H1 (cell line): Measurements from ENCODE around the gene SPATA31E1. TPM values are rescaled to one million over a fixed set of nuclear protein-coding genes. Genes with fewer than 3 reads are reported as not detected.

Experiments
- CTCF ChIA-PET: fragments of 300-600 bp; sonication (Branson Sonifier 250); formaldehyde crosslinking; loops from one replicate; lab custom pipeline; 2021; ENCODE audit not compliant: partially characterized antibody; lab: Charles Lee
- POLR2A ChIA-PET: fragments of 300-600 bp; sonication (Branson Sonifier 250); formaldehyde crosslinking; loops from one replicate; lab custom pipeline; 2021; ENCODE audit warnings: inconsistent platforms; ENCODE audit not compliant: partially characterized antibody; lab: Charles Lee
- DNase-seq, 2 experiments: peaks; one replicate each; pipeline versions ENCODE4 v3.0.0 to v3.0.0-alpha.2; 2010 to 2022; ENCODE audit warnings: low spot score in 2 of 2, low read depth in 1 of 2, mixed read lengths in 1 of 2
- FAIRE-seq: peaks from 2 replicates; lab custom pipeline; 2011; peaks lifted over from hg19 to GRCh38; lab: Jason Lieb, UNC
- H2AFZ ChIP-seq: 2 replicates; pipeline ENCODE4 v1.8.1; 2012; ENCODE audit warnings: low read length, inconsistent platforms
- H2AK5ac ChIP-seq: 2 replicates; pipeline ENCODE4 v1.6.1; 2013; ENCODE audit warnings: low read depth, low read length
- H2BK120ac ChIP-seq: replicated peaks from 2 replicates; pipeline ENCODE3; 2013; ENCODE audit warnings: low read depth, low read length, inconsistent platforms
- H2BK12ac ChIP-seq: 2 replicates; pipeline ENCODE4 v1.6.1; 2013; ENCODE audit warnings: low read depth, low read length
- H2BK15ac ChIP-seq: 2 replicates; pipeline ENCODE4 v1.6.1; 2013; ENCODE audit warnings: low read length
- H2BK20ac ChIP-seq: 2 replicates; pipeline ENCODE4 v1.6.1; 2013; ENCODE audit warnings: low read length
- H2BK5ac ChIP-seq: 2 replicates; pipeline ENCODE4 v1.6.1; 2013; ENCODE audit warnings: low read depth, low read length
- H3K14ac ChIP-seq: 2 replicates; pipeline ENCODE4 v1.6.1; 2013; ENCODE audit warnings: inconsistent platforms; ENCODE audit not compliant: insufficient read length
- H3K18ac ChIP-seq: 2 replicates; pipeline ENCODE4 v1.6.1; 2013; ENCODE audit warnings: low read length; ENCODE audit errors: extremely low read depth
- H3K23ac ChIP-seq: 2 replicates; pipeline ENCODE4 v1.6.1; 2013; ENCODE audit warnings: inconsistent platforms; ENCODE audit not compliant: insufficient read length
- H3K23me2 ChIP-seq: 2 replicates; pipeline ENCODE4 v1.6.1; 2013; ENCODE audit warnings: low read depth, low read length
- H3K27ac ChIP-seq: 2 replicates; pipeline ENCODE4 v1.6.1; 2011; ENCODE audit warnings: low read depth, low read length, inconsistent platforms
- H3K27me3 ChIP-seq, 4 experiments: replicated peaks in 1 of 4; 1 replicate in 1 of 4; 2 replicates in 3 of 4; pipeline versions ENCODE4 v1.6.1 to v1.8.1; 2011 to 2013; ENCODE audit warnings: low read length in 3 of 4, mild to moderate bottlenecking in 3 of 4, inconsistent platforms in 2 of 4, mixed read lengths in 2 of 4, moderate library complexity in 1 of 4; ENCODE audit not compliant: control insufficient read depth in 3 of 4, insufficient read depth in 3 of 4; ENCODE audit errors: extremely low read depth in 1 of 4
- H3K36me3 ChIP-seq, 4 experiments: 2 replicates each; pipeline versions ENCODE4 v1.6.1 to v1.8.1; 2011 to 2013; ENCODE audit warnings: mild to moderate bottlenecking in 4 of 4, low read length in 3 of 4, moderate library complexity in 2 of 4, control low read depth in 1 of 4, inconsistent platforms in 1 of 4; ENCODE audit not compliant: insufficient read depth in 4 of 4, control insufficient read depth in 2 of 4
- H3K4ac ChIP-seq: replicated peaks from 2 replicates; pipeline ENCODE3; 2013; ENCODE audit warnings: low read length, low read depth, mixed read lengths, inconsistent platforms; ENCODE audit not compliant: insufficient read length
- H3K4me1 ChIP-seq, 4 experiments: replicated peaks in 1 of 4; 1 replicate in 1 of 4; 2 replicates in 3 of 4; pipeline versions ENCODE4 v1.6.1 to v1.8.1; 2011 to 2013; ENCODE audit warnings: low read length in 3 of 4, inconsistent platforms in 2 of 4, mixed read lengths in 1 of 4; ENCODE audit not compliant: insufficient read depth in 4 of 4, control insufficient read depth in 3 of 4
- H3K4me2 ChIP-seq, 2 experiments: 2 replicates each; pipeline versions ENCODE4 v1.6.1 to v1.8.1; 2011 to 2013; ENCODE audit warnings: low read depth in 2 of 2, low read length in 2 of 2, control low read depth in 1 of 2, inconsistent platforms in 1 of 2, mild to moderate bottlenecking in 1 of 2; ENCODE audit not compliant: insufficient read depth in 1 of 2
- H3K4me3 ChIP-seq, 4 experiments: fragments of 200-600, 300-600 bp in 1 of 4; sonication (generic), shearing (Covaris generic), sonication (Bioruptor Twin) in 1 of 4; 2 replicates each; pipeline versions ENCODE4 v1.5.1 to v1.8.1; 2011 to 2016; ENCODE audit warnings: low read length in 4 of 4, low read depth in 3 of 4, control low read depth in 2 of 4, inconsistent platforms in 2 of 4, mild to moderate bottlenecking in 2 of 4, mixed read lengths in 1 of 4, moderate library complexity in 1 of 4; ENCODE audit not compliant: insufficient read depth in 2 of 4; ENCODE audit errors: extremely low read depth in 1 of 4
- H3K56ac ChIP-seq: replicated peaks from 2 replicates; pipeline ENCODE3; 2013; ENCODE audit warnings: low read depth, mild to moderate bottlenecking, mixed read lengths, low read length, inconsistent platforms; ENCODE audit not compliant: insufficient read length
- H3K79me1 ChIP-seq: 2 replicates; pipeline ENCODE4 v1.6.1; 2013; ENCODE audit warnings: low read depth, low read length, control low read depth
- H3K79me2 ChIP-seq, 2 experiments: 2 replicates each; pipeline versions ENCODE4 v1.6.1 to v1.8.1; 2012 to 2013; ENCODE audit warnings: low read length in 2 of 2, mild to moderate bottlenecking in 2 of 2, inconsistent platforms in 1 of 2; ENCODE audit not compliant: insufficient read depth in 2 of 2, control insufficient read depth in 1 of 2
- H3K9ac ChIP-seq, 4 experiments: replicated peaks in 1 of 4; 1 replicate in 1 of 4; 2 replicates in 3 of 4; pipeline versions ENCODE4 v1.6.1 to v1.8.1; 2011 to 2013; ENCODE audit warnings: low read depth in 3 of 4, low read length in 3 of 4, control low read depth in 2 of 4, mild to moderate bottlenecking in 2 of 4, moderate library complexity in 2 of 4, inconsistent platforms in 1 of 4; ENCODE audit errors: extremely low read depth in 1 of 4
- H3K9me3 ChIP-seq, 2 experiments: 2 replicates each; pipeline versions ENCODE4 v1.6.1 to v1.8.1; 2012 to 2013; ENCODE audit warnings: mild to moderate bottlenecking in 2 of 2, moderate library complexity in 2 of 2, control low read depth in 1 of 2, inconsistent platforms in 1 of 2, low read depth in 1 of 2, low read length in 1 of 2, mixed read lengths in 1 of 2; ENCODE audit not compliant: insufficient read depth in 2 of 2
- H4K20me1 ChIP-seq, 2 experiments: replicated peaks in 1 of 2; 2 replicates each; pipeline versions ENCODE3 to v1.8.1; 2011 to 2013; ENCODE audit warnings: inconsistent platforms in 2 of 2, low read length in 2 of 2, mild to moderate bottlenecking in 1 of 2; ENCODE audit not compliant: insufficient read depth in 2 of 2, control insufficient read depth in 1 of 2
- H4K5ac ChIP-seq: 2 replicates; pipeline ENCODE4 v1.6.1; 2013; ENCODE audit warnings: low read length, low read depth, mixed read lengths, inconsistent platforms; ENCODE audit not compliant: insufficient read length
- H4K8ac ChIP-seq: 2 replicates; pipeline ENCODE4 v1.8.0; 2013; ENCODE audit warnings: mild to moderate bottlenecking, moderate library complexity, low read length, inconsistent platforms; ENCODE audit not compliant: insufficient read depth; ENCODE audit errors: extremely low read depth
- H4K91ac ChIP-seq: replicated peaks from 2 replicates; pipeline ENCODE3; 2013; ENCODE audit warnings: low read length, mixed read lengths, inconsistent platforms; ENCODE audit not compliant: insufficient read length
- CBX8 ChIP-seq: fragments of 300-800, 300-1000 bp; sonication (generic); IDR thresholded peaks from 2 replicates; pipeline ENCODE4 v1.7.1; 2016; ENCODE audit warnings: low read depth, low read length, borderline replicate concordance
- CREB1 ChIP-seq: IDR thresholded peaks from 2 replicates; pipeline ENCODE4 v1.6.1; 2012; ENCODE audit warnings: inconsistent platforms
- E2F6 ChIP-seq: IDR thresholded peaks from 2 replicates; pipeline ENCODE4 v1.6.1; 2012; ENCODE audit warnings: inconsistent platforms
- FOSL1 ChIP-seq: IDR thresholded peaks from 2 replicates; pipeline ENCODE4 v1.6.1; 2011; ENCODE audit warnings: mild to moderate bottlenecking, low read depth, low read length, moderate library complexity; ENCODE audit not compliant: insufficient read depth
- HDAC6 ChIP-seq: IDR thresholded peaks from one replicate; pipeline ENCODE4 v1.7.1; 2012; ENCODE audit warnings: low read depth, mild to moderate bottlenecking, inconsistent platforms, low read length, moderate library complexity
- PHF8 ChIP-seq: fragments of 200-600 bp; sonication (generic); conservative IDR thresholded peaks from 2 replicates; pipeline ENCODE4 v1.7.1; 2012; ENCODE audit warnings: low read depth, mild to moderate bottlenecking, inconsistent platforms, low read length, moderate library complexity
- RFX5 ChIP-seq: IDR thresholded peaks from 2 replicates; pipeline ENCODE4 v1.6.1; 2011; ENCODE audit warnings: low read depth, low read length, improper control_type of control experiment, borderline replicate concordance
- SP2 ChIP-seq: IDR thresholded peaks from 2 replicates; pipeline ENCODE4 v1.6.1; 2012; ENCODE audit warnings: mild to moderate bottlenecking, low read length, inconsistent platforms
- TEAD4 ChIP-seq: IDR thresholded peaks from 2 replicates; pipeline ENCODE4 v1.6.1; 2012; ENCODE audit warnings: low read depth, low read length, inconsistent platforms, mixed read lengths
- WGBS, 2 experiments: shearing (Covaris generic) in 1 of 2; methylation state at CpG; one replicate each; pipeline versions ENCODE4 v1.1.6 to v1.1.7; 2013 to 2015; ENCODE audit warnings: low lambda C conversion rate in 2 of 2, mixed read lengths in 2 of 2, inconsistent platforms in 1 of 2, low coverage in 1 of 2, missing lambda C conversion rate in 1 of 2; ENCODE audit not compliant: insufficient replicate concordance in 2 of 2, insufficient coverage in 1 of 2, insufficient read length in 1 of 2; ENCODE audit errors: extremely low coverage in 1 of 2, missing lambda C conversion rate in 1 of 2; 5-methylcytosine and 5-hydroxymethylcytosine counted together
- polyA plus RNA-seq, 7 experiments: library from polyadenylated mRNA; depleted of rRNA in 3 of 7; stranded (reverse) in 5 of 7; unstranded in 2 of 7; fragments of >200 nt in 5 of 7; fragments of 200-250 nt in 2 of 7; gene quantifications; 1 replicate in 5 of 7; 2 replicates in 1 of 7; 4 replicates in 1 of 7; pipeline versions ENCODE4 v1.2.1 to v1.2.3, GENCODE V29; 2011 to 2013; ENCODE audit warnings: missing spikeins in 2 of 7, mixed read lengths in 2 of 7
- total RNA-seq: library from RNA; stranded (reverse); fragmentation: NEBNext Ultra II Directional; extraction: Animal tissue kit (Norgen Biotek cat#: 25700); gene quantifications from 2 replicates; pipeline ENCODE4 v1.2.1, GENCODE V29; 2021

The SPATA31E1 gene
- total and polyA plus RNA-seq, 2 of the 8 experiments (the other 6 are each of a cell fraction or from before 2014, with no cell fraction given), result 0.05 to 0.09 TPM

DNA sequence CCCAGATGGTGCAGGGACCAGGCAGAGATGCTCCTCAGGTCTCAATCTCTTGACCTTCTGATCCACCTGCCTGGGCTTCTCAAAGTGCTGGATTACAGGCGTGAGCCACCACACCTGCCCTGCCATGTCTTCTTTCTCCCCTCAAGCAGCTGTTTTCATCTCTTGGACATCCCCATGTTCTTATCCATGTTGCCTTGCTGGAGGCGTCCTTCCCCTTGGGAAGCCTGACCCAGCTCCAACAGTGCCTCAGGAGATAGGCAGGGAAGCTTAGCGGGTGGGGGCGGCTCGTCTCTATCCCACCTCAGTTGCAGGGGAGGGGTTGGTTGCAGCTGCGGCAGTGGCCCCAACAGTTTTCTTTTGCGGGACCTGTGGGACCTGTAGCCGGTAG lies 24.7 kb upstream of the SPATA31E1 start:
- Histone ChIP-seq H4K20me1 (no peaks in the 10 kb centered on the region), H3K14ac (no peak overlapping the region), H4K8ac (no peak overlapping the region), H3K56ac (no peak overlapping the region), H4K5ac (no peak overlapping the region), H3K36me3 (no peaks in the 10 kb centered on the region), H3K4ac (no peak overlapping the region), H3K9me3 (peaks cover 5 to 19% of the 10 kb centered on the region in 2 experiments; a peak in 1 of 4 replicates), H2AK5ac (no peak overlapping the region), H2BK12ac (no peak overlapping the region), H3K4me3 (no peak overlapping the region), H2AFZ (no peak overlapping the region), H3K4me1 (peaks cover 0 to 5% (median 2%) of the 10 kb centered on the region in 4 experiments; a peak in 4 of 7 replicates), H3K79me1 (no peaks in the 10 kb centered on the region), H3K27me3 (no peaks in the 10 kb centered on the region; a peak in 1 of 7 replicates), H3K4me2 (no peak overlapping the region), H3K79me2 (no peaks in the 10 kb centered on the region), H2BK20ac (no peak overlapping the region), H3K23ac (no peak overlapping the region), H3K9ac (no peak overlapping the region), H2BK15ac (no peak overlapping the region), H3K23me2 (no peaks in the 10 kb centered on the region), H3K18ac (no peak overlapping the region), H2BK5ac (no peak overlapping the region), H3K27ac (no peak overlapping the region), H2BK120ac (no peak overlapping the region), H4K91ac (no peak overlapping the region)
- FAIRE-seq (no peak), DNase-seq (no peak)
- POLR2A ChIA-PET, result no interaction called here
- WGBS, 2 experiments, result 98% methylated on average over 8 of the region's 8 CpGs; no CpG with 5 or more reads in 1 of the 2 experiments
- CTCF ChIA-PET, result interaction anchor here (0.6 to 1.3 kb wide), 3 partner anchors 21 to 526 kb away, joined by 3 read pairs; no protein-coding TSS in a partner anchor
- TF ChIP-seq HDAC6, result no peak
- TF ChIP-seq FOSL1, result no peak
- TF ChIP-seq SP2, result no peak
- no peak for TF ChIP-seq CREB1
- no peak for TF ChIP-seq TEAD4
- no peak for TF ChIP-seq CBX8
- TF ChIP-seq E2F6, result no peak
- no peak for TF ChIP-seq PHF8
- TF ChIP-seq RFX5, result no peak
